H1 (cell line): ENCODE data around the gene TINAG. TPM values are rescaled to one million over a fixed set of nuclear protein-coding genes. Genes with fewer than 3 reads are reported as not detected.

ENCODE experiments used
- CTCF ChIA-PET: fragments of 300-600 bp; sonication (Branson Sonifier 250); formaldehyde crosslinking; loops from one replicate; lab custom pipeline; 2021; ENCODE audit not compliant: partially characterized antibody; lab: Charles Lee
- POLR2A ChIA-PET: fragments of 300-600 bp; sonication (Branson Sonifier 250); formaldehyde crosslinking; loops from one replicate; lab custom pipeline; 2021; ENCODE audit warnings: inconsistent platforms; ENCODE audit not compliant: partially characterized antibody; lab: Charles Lee
- DNase-seq, 2 experiments: peaks; one replicate each; pipeline versions ENCODE4 v3.0.0 to v3.0.0-alpha.2; 2010 to 2022; ENCODE audit warnings: low spot score in 2 of 2, low read depth in 1 of 2, mixed read lengths in 1 of 2
- FAIRE-seq: peaks from 2 replicates; lab custom pipeline; 2011; peaks lifted over from hg19 to GRCh38; lab: Jason Lieb, UNC
- H2AFZ ChIP-seq: 2 replicates; pipeline ENCODE4 v1.8.1; 2012; ENCODE audit warnings: low read length, inconsistent platforms
- H2AK5ac ChIP-seq: 2 replicates; pipeline ENCODE4 v1.6.1; 2013; ENCODE audit warnings: low read depth, low read length
- H2BK120ac ChIP-seq: replicated peaks from 2 replicates; pipeline ENCODE3; 2013; ENCODE audit warnings: low read depth, low read length, inconsistent platforms
- H2BK12ac ChIP-seq: 2 replicates; pipeline ENCODE4 v1.6.1; 2013; ENCODE audit warnings: low read depth, low read length
- H2BK15ac ChIP-seq: 2 replicates; pipeline ENCODE4 v1.6.1; 2013; ENCODE audit warnings: low read length
- H2BK20ac ChIP-seq: 2 replicates; pipeline ENCODE4 v1.6.1; 2013; ENCODE audit warnings: low read length
- H2BK5ac ChIP-seq: 2 replicates; pipeline ENCODE4 v1.6.1; 2013; ENCODE audit warnings: low read depth, low read length
- H3K14ac ChIP-seq: 2 replicates; pipeline ENCODE4 v1.6.1; 2013; ENCODE audit warnings: inconsistent platforms; ENCODE audit not compliant: insufficient read length
- H3K18ac ChIP-seq: 2 replicates; pipeline ENCODE4 v1.6.1; 2013; ENCODE audit warnings: low read length; ENCODE audit errors: extremely low read depth
- H3K23ac ChIP-seq: 2 replicates; pipeline ENCODE4 v1.6.1; 2013; ENCODE audit warnings: inconsistent platforms; ENCODE audit not compliant: insufficient read length
- H3K23me2 ChIP-seq: 2 replicates; pipeline ENCODE4 v1.6.1; 2013; ENCODE audit warnings: low read depth, low read length
- H3K27ac ChIP-seq: 2 replicates; pipeline ENCODE4 v1.6.1; 2011; ENCODE audit warnings: low read depth, low read length, inconsistent platforms
- H3K27me3 ChIP-seq, 4 experiments: replicated peaks in 1 of 4; 1 replicate in 1 of 4; 2 replicates in 3 of 4; pipeline versions ENCODE4 v1.6.1 to v1.8.1; 2011 to 2013; ENCODE audit warnings: low read length in 3 of 4, mild to moderate bottlenecking in 3 of 4, inconsistent platforms in 2 of 4, mixed read lengths in 2 of 4, moderate library complexity in 1 of 4; ENCODE audit not compliant: control insufficient read depth in 3 of 4, insufficient read depth in 3 of 4; ENCODE audit errors: extremely low read depth in 1 of 4
- H3K36me3 ChIP-seq, 4 experiments: 2 replicates each; pipeline versions ENCODE4 v1.6.1 to v1.8.1; 2011 to 2013; ENCODE audit warnings: mild to moderate bottlenecking in 4 of 4, low read length in 3 of 4, moderate library complexity in 2 of 4, control low read depth in 1 of 4, inconsistent platforms in 1 of 4; ENCODE audit not compliant: insufficient read depth in 4 of 4, control insufficient read depth in 2 of 4
- H3K4ac ChIP-seq: replicated peaks from 2 replicates; pipeline ENCODE3; 2013; ENCODE audit warnings: low read length, low read depth, mixed read lengths, inconsistent platforms; ENCODE audit not compliant: insufficient read length
- H3K4me1 ChIP-seq, 4 experiments: replicated peaks in 1 of 4; 1 replicate in 1 of 4; 2 replicates in 3 of 4; pipeline versions ENCODE4 v1.6.1 to v1.8.1; 2011 to 2013; ENCODE audit warnings: low read length in 3 of 4, inconsistent platforms in 2 of 4, mixed read lengths in 1 of 4; ENCODE audit not compliant: insufficient read depth in 4 of 4, control insufficient read depth in 3 of 4
- H3K4me2 ChIP-seq, 2 experiments: 2 replicates each; pipeline versions ENCODE4 v1.6.1 to v1.8.1; 2011 to 2013; ENCODE audit warnings: low read depth in 2 of 2, low read length in 2 of 2, control low read depth in 1 of 2, inconsistent platforms in 1 of 2, mild to moderate bottlenecking in 1 of 2; ENCODE audit not compliant: insufficient read depth in 1 of 2
- H3K4me3 ChIP-seq, 4 experiments: fragments of 200-600, 300-600 bp in 1 of 4; sonication (generic), shearing (Covaris generic), sonication (Bioruptor Twin) in 1 of 4; 2 replicates each; pipeline versions ENCODE4 v1.5.1 to v1.8.1; 2011 to 2016; ENCODE audit warnings: low read length in 4 of 4, low read depth in 3 of 4, control low read depth in 2 of 4, inconsistent platforms in 2 of 4, mild to moderate bottlenecking in 2 of 4, mixed read lengths in 1 of 4, moderate library complexity in 1 of 4; ENCODE audit not compliant: insufficient read depth in 2 of 4; ENCODE audit errors: extremely low read depth in 1 of 4
- H3K56ac ChIP-seq: replicated peaks from 2 replicates; pipeline ENCODE3; 2013; ENCODE audit warnings: low read depth, mild to moderate bottlenecking, mixed read lengths, low read length, inconsistent platforms; ENCODE audit not compliant: insufficient read length
- H3K79me1 ChIP-seq: 2 replicates; pipeline ENCODE4 v1.6.1; 2013; ENCODE audit warnings: low read depth, low read length, control low read depth
- H3K79me2 ChIP-seq, 2 experiments: 2 replicates each; pipeline versions ENCODE4 v1.6.1 to v1.8.1; 2012 to 2013; ENCODE audit warnings: low read length in 2 of 2, mild to moderate bottlenecking in 2 of 2, inconsistent platforms in 1 of 2; ENCODE audit not compliant: insufficient read depth in 2 of 2, control insufficient read depth in 1 of 2
- H3K9ac ChIP-seq, 4 experiments: replicated peaks in 1 of 4; 1 replicate in 1 of 4; 2 replicates in 3 of 4; pipeline versions ENCODE4 v1.6.1 to v1.8.1; 2011 to 2013; ENCODE audit warnings: low read depth in 3 of 4, low read length in 3 of 4, control low read depth in 2 of 4, mild to moderate bottlenecking in 2 of 4, moderate library complexity in 2 of 4, inconsistent platforms in 1 of 4; ENCODE audit errors: extremely low read depth in 1 of 4
- H3K9me3 ChIP-seq, 2 experiments: 2 replicates each; pipeline versions ENCODE4 v1.6.1 to v1.8.1; 2012 to 2013; ENCODE audit warnings: mild to moderate bottlenecking in 2 of 2, moderate library complexity in 2 of 2, control low read depth in 1 of 2, inconsistent platforms in 1 of 2, low read depth in 1 of 2, low read length in 1 of 2, mixed read lengths in 1 of 2; ENCODE audit not compliant: insufficient read depth in 2 of 2
- H4K20me1 ChIP-seq, 2 experiments: replicated peaks in 1 of 2; 2 replicates each; pipeline versions ENCODE3 to v1.8.1; 2011 to 2013; ENCODE audit warnings: inconsistent platforms in 2 of 2, low read length in 2 of 2, mild to moderate bottlenecking in 1 of 2; ENCODE audit not compliant: insufficient read depth in 2 of 2, control insufficient read depth in 1 of 2
- H4K5ac ChIP-seq: 2 replicates; pipeline ENCODE4 v1.6.1; 2013; ENCODE audit warnings: low read length, low read depth, mixed read lengths, inconsistent platforms; ENCODE audit not compliant: insufficient read length
- H4K8ac ChIP-seq: 2 replicates; pipeline ENCODE4 v1.8.0; 2013; ENCODE audit warnings: mild to moderate bottlenecking, moderate library complexity, low read length, inconsistent platforms; ENCODE audit not compliant: insufficient read depth; ENCODE audit errors: extremely low read depth
- H4K91ac ChIP-seq: replicated peaks from 2 replicates; pipeline ENCODE3; 2013; ENCODE audit warnings: low read length, mixed read lengths, inconsistent platforms; ENCODE audit not compliant: insufficient read length
- CBX5 ChIP-seq: fragments of 300-800, 300-1000 bp; sonication (generic); IDR thresholded peaks from 2 replicates; pipeline ENCODE4 v1.7.1; 2016; ENCODE audit warnings: antibody characterized with exemption, low read length, low read depth
- CEBPB ChIP-seq: IDR thresholded peaks from 2 replicates; pipeline ENCODE4 v1.6.1; 2012; ENCODE audit warnings: low read depth, low read length
- CHD1 ChIP-seq: IDR thresholded peaks from 2 replicates; pipeline ENCODE4 v1.6.1; 2012; ENCODE audit warnings: low read depth, low read length, improper control_type of control experiment
- CTBP2 ChIP-seq: IDR thresholded peaks from 2 replicates; pipeline ENCODE4 v1.7.0; 2011; ENCODE audit warnings: borderline replicate concordance, mild to moderate bottlenecking, moderate library complexity, mixed read lengths, low read length; ENCODE audit not compliant: insufficient read depth, insufficient read length
- FOSL1 ChIP-seq: IDR thresholded peaks from 2 replicates; pipeline ENCODE4 v1.6.1; 2011; ENCODE audit warnings: mild to moderate bottlenecking, low read depth, low read length, moderate library complexity; ENCODE audit not compliant: insufficient read depth
- KDM4A ChIP-seq: IDR thresholded peaks from one replicate; pipeline ENCODE4 v1.7.1; 2012; ENCODE audit warnings: low read depth, mild to moderate bottlenecking, moderate library complexity, low read length, inconsistent platforms; ENCODE audit not compliant: severe bottlenecking
- NRF1 ChIP-seq: IDR thresholded peaks from 2 replicates; pipeline ENCODE4 v1.6.1; 2011; ENCODE audit warnings: mild to moderate bottlenecking, low read depth, low read length, improper control_type of control experiment
- SP2 ChIP-seq: IDR thresholded peaks from 2 replicates; pipeline ENCODE4 v1.6.1; 2012; ENCODE audit warnings: mild to moderate bottlenecking, low read length, inconsistent platforms
- TBP ChIP-seq: IDR thresholded peaks from 2 replicates; pipeline ENCODE4 v1.6.1; 2011; ENCODE audit warnings: low read depth, low read length, improper control_type of control experiment
- USF2 ChIP-seq: IDR thresholded peaks from 2 replicates; pipeline ENCODE4 v1.6.1; 2011; ENCODE audit warnings: low read length, improper control_type of control experiment
- WGBS, 2 experiments: shearing (Covaris generic) in 1 of 2; methylation state at CpG; one replicate each; pipeline versions ENCODE4 v1.1.6 to v1.1.7; 2013 to 2015; ENCODE audit warnings: low lambda C conversion rate in 2 of 2, mixed read lengths in 2 of 2, inconsistent platforms in 1 of 2, low coverage in 1 of 2, missing lambda C conversion rate in 1 of 2; ENCODE audit not compliant: insufficient replicate concordance in 2 of 2, insufficient coverage in 1 of 2, insufficient read length in 1 of 2; ENCODE audit errors: extremely low coverage in 1 of 2, missing lambda C conversion rate in 1 of 2; 5-methylcytosine and 5-hydroxymethylcytosine counted together
- polyA plus RNA-seq, 7 experiments: library from polyadenylated mRNA; depleted of rRNA in 3 of 7; stranded (reverse) in 5 of 7; unstranded in 2 of 7; fragments of >200 nt in 5 of 7; fragments of 200-250 nt in 2 of 7; gene quantifications; 1 replicate in 5 of 7; 2 replicates in 1 of 7; 4 replicates in 1 of 7; pipeline versions ENCODE4 v1.2.1 to v1.2.3, GENCODE V29; 2011 to 2013; ENCODE audit warnings: missing spikeins in 2 of 7, mixed read lengths in 2 of 7
- total RNA-seq: library from RNA; stranded (reverse); fragmentation: NEBNext Ultra II Directional; extraction: Animal tissue kit (Norgen Biotek cat#: 25700); gene quantifications from 2 replicates; pipeline ENCODE4 v1.2.1, GENCODE V29; 2021

TINAG gene
- total and polyA plus RNA-seq, 2 of the 8 experiments (the other 6 are each of a cell fraction or from before 2014, with no cell fraction given): not detected

GRCh38 chr6:54264581-54265272 lies 43.5 kb upstream of the TINAG start:
- Histone ChIP-seq H3K14ac (no peak overlapping the region), H3K23me2 (no peaks in the 10 kb centered on the region), H2BK15ac (no peak overlapping the region), H3K56ac (no peak overlapping the region), H2AFZ (no peak overlapping the region), H3K79me1 (no peaks in the 10 kb centered on the region), H3K9ac (no peak overlapping the region), H3K4ac (no peak overlapping the region), H3K4me1 (peaks cover 0 to 12% (median 0%) of the 10 kb centered on the region in 4 experiments; a peak in 2 of 7 replicates), H3K9me3 (no peaks in the 10 kb centered on the region), H3K79me2 (no peaks in the 10 kb centered on the region), H2BK5ac (no peak overlapping the region), H2BK20ac (no peak overlapping the region), H4K5ac (no peak overlapping the region), H3K4me3 (no peak overlapping the region), H3K18ac (no peak overlapping the region; the same call in 1 of the 2 replicates), H3K4me2 (no peak overlapping the region), H4K20me1 (no peaks in the 10 kb centered on the region), H3K36me3 (no peaks in the 10 kb centered on the region), H3K27ac (no peak overlapping the region), H2BK12ac (no peak overlapping the region), H2BK120ac (no peak overlapping the region), H3K23ac (no peak overlapping the region), H4K91ac (no peak overlapping the region), H2AK5ac (no peak overlapping the region), H4K8ac (no peak overlapping the region), H3K27me3 (no peaks in the 10 kb centered on the region)
- ChIA-PET POLR2A (no interaction called here), CTCF (interaction anchor here (0.8 to 6.6 kb wide), 7 partner anchors 8 to 1395 kb away, joined by 3 to 100 read pairs (median 3); no protein-coding TSS in a partner anchor)
- no peak for DNase-seq
- WGBS, 2 experiments: 95% methylated on average over 4 of the region's 4 CpGs; no CpG with 5 or more reads in 1 of the 2 experiments
- no peak for FAIRE-seq
- TF ChIP-seq TBP: no peak
- no peak for TF ChIP-seq KDM4A
- no peak for TF ChIP-seq CTBP2
- no peak for TF ChIP-seq SP2
- no peak for TF ChIP-seq FOSL1
- no peak for TF ChIP-seq USF2
- TF ChIP-seq CHD1: no peak
- TF ChIP-seq NRF1: no peak
- no peak for TF ChIP-seq CBX5
- no peak for TF ChIP-seq CEBPB
